ENCODE results near the gene ACAP1.

- no peak for TF ChIP-seq ESRRG (CRISPR knock-in tag; IDR thresholded peaks at IDR 0.05)
- no peak for TF ChIP-seq PATZ1 (CRISPR knock-in tag; IDR thresholded peaks at IDR 0.05; ENCODE audit: borderline replicate concordance)
- TF ChIP-seq RARB (CRISPR knock-in tag; IDR thresholded peaks at IDR 0.05), result no peak
- no peak for TF ChIP-seq ZC3H10 (CRISPR knock-in tag; IDR thresholded peaks at IDR 0.05)
- no peak for TF ChIP-seq CREB5 (CRISPR knock-in tag; IDR thresholded peaks at IDR 0.05; ENCODE audit: low read depth)
- no peak for TF ChIP-seq OSR1 (CRISPR knock-in tag; IDR thresholded peaks at IDR 0.05)
- no peak for TF ChIP-seq ZFP3 (CRISPR knock-in tag; IDR thresholded peaks at IDR 0.05)
- TF ChIP-seq ISL1 (CRISPR knock-in tag; IDR thresholded peaks at IDR 0.05), result no peak
- TF ChIP-seq ZNF70 (CRISPR knock-in tag; IDR thresholded peaks at IDR 0.05), result no peak
Observed at GRCh38 chr17:7361906-7362305, 25.6 kb downstream of the ACAP1 start.

Data from SK-N-SH treated with all-trans-retinoic acid at 6 μM for 48 hours (cell line).